NT2/D1 (cell line): Measurements from ENCODE around the gene NIP7.

Experiments used
- YY1 ChIP-seq: IDR thresholded peaks from 2 replicates; pipeline ENCODE4 v1.6.1; 2011; ENCODE audit not compliant: insufficient read length, insufficient read depth
- ZNF274 ChIP-seq: IDR thresholded peaks from 2 replicates; pipeline ENCODE4 v1.6.1; 2011; ENCODE audit warnings: mild to moderate bottlenecking, low read depth, low read length

GRCh38 chr16:69338557-69339288 is 849 bp upstream of the NIP7 start:
- TF ChIP-seq YY1: no peak
- TF ChIP-seq ZNF274: no peak
